HG02938 (cell line): Measurements from ENCODE around the gene TMTC2.
"Not testable (repeated sequence)": the region's sequence is repeated elsewhere in the genome, so short reads cannot be mapped to it uniquely, and the experiment has no call there.

Experiments used
- ATAC-seq: cut with Tn5 transposase; IDR thresholded peaks from one replicate; pipeline ENCODE4 v1.9.1; 2021; ENCODE audit warnings: mild to moderate bottlenecking, moderate library complexity; ENCODE audit not compliant: unreplicated experiment

The TMTC2 gene

GRCh38 chr12:82723093-82723492 is 36.4 kb downstream of the TMTC2 start:
- no peak for ATAC-seq

GRCh38 chr12:82723891-82724290 is 37.2 kb downstream of the TMTC2 start:
- ATAC-seq, result no peak

- ATAC-seq, result no peak
These were observed 39.0 kb downstream of the TMTC2 start for GRCh38 chr12:82725741-82726140.

GRCh38 chr12:82727886-82728285 is 41.2 kb downstream of the TMTC2 start:
- no peak for ATAC-seq

- no peak for ATAC-seq
These were observed 42.0 kb downstream of the TMTC2 start for GRCh38 chr12:82728710-82729109.

GRCh38 chr12:82730953-82731459 is 44.3 kb downstream of the TMTC2 start:
- ATAC-seq, result no peak

GRCh38 chr12:82740129-82741000 is 53.7 kb downstream of the TMTC2 start:
- no peak for ATAC-seq

GRCh38 chr12:82745063-82745674 is 58.5 kb downstream of the TMTC2 start:
- ATAC-seq, result no peak

- ATAC-seq, result no peak
These were observed 59.1 kb downstream of the TMTC2 start for GRCh38 chr12:82745807-82746206.

- no peak for ATAC-seq
These were observed 60.0 kb downstream of the TMTC2 start for GRCh38 chr12:82746668-82747067.

GRCh38 chr12:82749015-82749414 is 62.3 kb downstream of the TMTC2 start:
- no peak for ATAC-seq

- no peak for ATAC-seq
These were observed 68.2 kb downstream of the TMTC2 start for GRCh38 chr12:82754856-82755255.

GRCh38 chr12:82756303-82756702 is 69.6 kb downstream of the TMTC2 start:
- no peak for ATAC-seq

GRCh38 chr12:82757059-82757458 is 70.4 kb downstream of the TMTC2 start:
- ATAC-seq, result no peak

GRCh38 chr12:82757656-82758055 is 71.0 kb downstream of the TMTC2 start:
- ATAC-seq, result no peak

GRCh38 chr12:82758749-82759330 is 72.1 kb downstream of the TMTC2 start:
- no peak for ATAC-seq

- no peak for ATAC-seq
These were observed 73.7 kb downstream of the TMTC2 start for GRCh38 chr12:82760423-82760822.

GRCh38 chr12:82765206-82765605 is 78.5 kb downstream of the TMTC2 start:
- ATAC-seq, result not testable (repeated sequence)

- no peak for ATAC-seq
These were observed 79.4 kb downstream of the TMTC2 start for GRCh38 chr12:82765971-82766705.

- no peak for ATAC-seq
These were observed 88.0 kb downstream of the TMTC2 start for GRCh38 chr12:82774666-82775065.

- no peak for ATAC-seq
These were observed 93.8 kb downstream of the TMTC2 start for GRCh38 chr12:82780517-82780916.
